HG02852 (cell line): ENCODE results near the gene HDAC8.

Experiments
- ATAC-seq: cut with Tn5 transposase; IDR thresholded peaks from one replicate; pipeline ENCODE4 v1.9.1; 2021; ENCODE audit warnings: mild to moderate bottlenecking, moderate library complexity; ENCODE audit not compliant: unreplicated experiment

HDAC8 gene

DNA sequence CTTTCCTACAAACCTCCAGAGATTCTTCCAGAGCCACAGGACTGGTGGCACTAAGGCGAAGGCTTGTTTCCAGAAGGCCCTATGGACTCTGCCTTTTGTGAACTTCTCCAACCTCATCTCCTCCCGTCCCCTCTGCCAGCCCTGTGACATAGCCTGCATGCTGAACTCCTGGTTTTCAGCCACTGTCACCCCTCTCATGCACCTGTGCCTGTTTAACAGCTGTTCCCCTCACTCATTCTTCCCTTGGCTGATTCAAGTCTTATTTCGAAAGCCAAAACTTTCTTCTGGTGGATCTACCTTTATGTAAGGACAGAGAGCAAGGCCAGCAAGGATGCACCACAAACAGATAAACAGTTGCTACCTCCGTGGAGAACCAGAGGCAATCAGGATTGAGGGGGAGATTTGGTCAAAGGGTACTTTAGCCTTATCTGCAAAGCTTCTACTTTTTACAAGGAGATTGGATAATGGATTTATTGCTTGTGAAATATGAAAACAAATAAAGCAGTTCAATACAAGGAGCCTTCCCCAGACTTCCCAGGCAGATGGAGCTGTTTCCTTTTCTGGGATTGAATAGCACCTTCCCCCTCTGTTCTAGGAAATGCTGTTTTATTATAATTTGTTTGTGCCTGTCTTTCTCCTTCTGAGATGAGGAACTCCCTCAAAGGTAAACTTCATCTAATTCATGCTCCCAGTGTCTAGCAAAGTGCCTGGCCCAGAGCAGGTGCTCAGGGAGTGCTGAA lies 272.6 kb downstream of the HDAC8 start:
- no peak for ATAC-seq

DNA sequence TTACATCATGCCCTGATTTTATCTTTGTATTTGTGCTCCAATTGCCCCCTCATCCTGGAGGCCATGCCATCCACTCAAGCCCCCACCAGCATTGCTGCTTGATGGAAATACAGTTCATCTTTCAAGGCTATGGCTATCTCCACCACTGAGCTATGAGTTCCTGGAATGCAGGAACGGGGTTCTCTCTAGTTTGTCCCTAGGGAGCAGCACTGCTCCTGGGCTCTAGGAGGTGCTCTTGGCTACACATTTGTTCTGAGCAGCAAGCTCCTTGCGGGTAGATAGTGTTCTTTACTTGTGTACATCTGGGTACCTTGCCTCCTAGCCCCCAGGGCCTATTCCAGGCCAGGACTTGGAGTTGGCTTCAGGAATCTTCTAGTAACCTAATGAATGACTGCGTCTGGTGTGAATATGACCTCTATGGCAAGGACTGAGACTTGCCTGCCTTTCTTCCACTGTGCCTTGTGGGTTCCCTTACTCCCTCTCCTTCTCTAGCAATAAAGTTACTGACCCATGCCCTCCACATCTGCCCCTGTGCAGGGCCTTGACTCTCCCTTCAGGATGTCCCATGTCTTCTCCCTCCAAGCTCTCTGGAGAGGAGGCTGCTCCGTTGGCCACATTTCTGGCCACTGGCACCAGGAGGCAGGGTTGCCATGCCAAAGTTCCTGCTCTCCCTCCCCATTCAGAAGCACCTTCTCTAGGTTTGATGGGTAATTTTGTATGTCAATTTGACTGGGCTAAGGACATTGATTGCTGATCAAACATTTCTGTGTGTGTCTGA lies 274.5 kb downstream of the HDAC8 start:
- ATAC-seq = no peak

DNA sequence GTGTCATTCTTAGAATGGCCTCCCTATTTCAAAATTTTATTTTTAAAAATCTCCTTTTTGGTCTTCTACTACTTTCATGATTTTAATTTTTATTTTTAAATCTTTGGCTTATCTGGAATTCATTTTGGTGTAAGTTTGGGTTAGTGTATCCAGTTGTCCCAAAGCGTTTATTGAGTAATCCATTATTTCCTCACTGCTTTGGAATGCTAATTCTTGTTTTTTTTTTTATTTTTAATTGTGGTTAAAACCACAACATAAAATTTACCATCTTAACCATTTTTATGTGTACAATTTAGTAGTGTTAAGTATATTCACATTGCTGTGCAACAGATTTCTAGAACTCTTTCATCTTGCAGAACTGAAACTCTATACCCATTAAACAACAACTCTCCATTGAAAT lies 275.7 kb downstream of the HDAC8 start:
- ATAC-seq = no peak

DNA sequence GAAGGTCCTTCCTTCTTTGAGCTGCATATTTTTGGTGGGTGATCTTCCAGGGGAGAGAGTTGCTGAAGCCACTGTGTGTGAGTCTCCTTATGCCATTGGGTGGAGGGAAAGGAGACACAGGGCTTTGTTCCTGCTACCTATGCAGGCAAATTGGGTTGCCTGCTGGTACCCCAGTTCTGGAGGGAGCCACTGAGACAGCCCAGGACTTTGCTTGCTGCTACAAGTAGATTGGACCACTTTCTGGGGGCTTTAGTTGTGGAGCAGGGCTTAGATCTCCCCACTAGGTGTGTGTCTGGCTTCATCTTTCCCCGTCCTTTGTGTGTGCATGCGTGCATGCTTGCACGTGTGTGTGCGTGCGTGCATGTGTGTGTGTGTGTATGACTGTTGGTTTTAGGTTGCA lies 276.9 kb downstream of the HDAC8 start:
- no peak for ATAC-seq

DNA sequence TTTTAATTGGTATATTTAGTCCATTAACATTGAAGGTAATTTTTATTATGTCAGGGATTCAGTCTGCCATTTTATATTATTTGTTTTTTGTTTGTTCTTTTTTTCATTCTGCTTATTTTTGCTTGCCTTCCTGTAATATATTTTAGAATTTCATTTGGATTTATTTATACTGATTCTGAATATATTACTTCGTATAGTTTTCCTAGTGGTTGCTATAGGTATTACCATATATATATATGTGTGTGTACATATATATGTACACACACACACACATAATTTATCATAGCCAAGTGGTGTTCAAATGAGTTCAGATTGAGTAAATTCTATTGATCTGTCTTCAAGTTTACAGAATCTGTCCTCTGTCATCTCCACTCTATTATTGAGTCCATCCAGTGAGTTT lies 278.1 kb downstream of the HDAC8 start:
- no peak for ATAC-seq

DNA sequence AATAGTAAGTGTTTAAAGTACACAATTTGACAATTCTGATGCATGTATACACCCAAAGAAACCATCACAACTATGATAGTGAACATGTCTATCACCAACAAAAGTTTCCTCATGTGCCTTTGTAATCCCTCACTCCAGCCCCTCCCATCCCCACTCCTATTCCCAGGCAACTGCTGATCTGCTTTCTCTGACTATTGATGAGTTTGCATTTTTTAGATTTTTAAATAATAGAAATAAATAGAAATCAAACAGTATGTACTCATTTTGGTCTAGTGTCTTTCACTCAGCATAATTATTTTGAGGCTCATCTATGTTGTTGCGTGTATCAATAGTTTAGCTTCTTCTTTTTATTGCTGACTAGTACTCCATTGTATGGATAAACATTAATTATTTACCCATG lies 290.3 kb downstream of the HDAC8 start:
- ATAC-seq = no peak

DNA sequence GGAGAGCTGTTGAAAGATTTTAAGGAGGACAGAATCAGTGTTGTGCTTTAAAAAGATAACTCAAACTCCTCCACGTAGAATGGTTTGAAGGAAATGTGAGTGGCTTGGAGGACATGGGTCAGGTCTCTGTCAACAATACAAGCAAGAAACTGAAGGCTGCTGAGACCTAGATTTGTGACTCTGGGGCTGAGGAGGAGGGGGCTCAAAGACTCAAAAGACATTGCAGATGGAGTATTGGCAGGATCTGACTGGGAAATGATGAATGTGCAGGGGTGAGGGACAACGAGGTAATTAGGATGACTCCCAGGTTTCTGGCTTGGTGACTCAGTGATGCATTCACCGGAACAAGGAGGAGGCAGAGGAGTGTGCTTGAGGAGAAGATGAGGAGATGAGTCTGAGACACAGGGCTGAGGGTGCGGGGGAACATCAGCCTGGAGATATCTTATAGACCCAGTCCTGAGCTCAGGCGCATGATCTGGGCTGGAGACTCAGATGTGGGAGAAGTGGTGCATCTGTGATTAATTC lies 292.3 kb downstream of the HDAC8 start:
- ATAC-seq = no peak
